GM23338 (cell line): Measurements from ENCODE around the gene VPS8. TPM values are rescaled to one million over a fixed set of nuclear protein-coding genes. Genes with fewer than 3 reads are reported as not detected.
A peak's percentile ranks its signal among the peaks of the same experiment; 100 is the strongest.

Source experiments
- ATAC-seq: fragments of 200-7000 bp; cut with Tn5 transposase; 3 replicates; pipeline ENCODE4 v1.9.1; 2020
- DNase-seq: peaks from one replicate; pipeline ENCODE4 v3.0.0-alpha.2; 2015; ENCODE audit warnings: low spot score
- H2AFZ ChIP-seq: fragments of 200-600 bp; sonication (generic); 2 replicates; pipeline ENCODE4 v1.8.0; 2016; ENCODE audit warnings: antibody characterized with exemption, mild to moderate bottlenecking, moderate library complexity
- H3F3A ChIP-seq: fragments of 200-600 bp; sonication (generic); replicated peaks from 2 replicates; pipeline ENCODE4 v1.8.0; 2017; ENCODE audit warnings: antibody characterized with exemption, mixed run types, low read depth
- H3K27ac ChIP-seq: fragments of 200-600 bp; sonication (generic); 2 replicates; pipeline ENCODE4 v1.6.1; 2016; ENCODE audit warnings: low read depth
- H3K27me3 ChIP-seq: fragments of 200-600 bp; sonication (generic); 2 replicates; pipeline ENCODE4 v1.8.0; 2016; ENCODE audit warnings: mild to moderate bottlenecking, mixed run types, moderate library complexity; ENCODE audit not compliant: insufficient read depth
- H3K36me3 ChIP-seq: fragments of 200-600 bp; sonication (generic); 2 replicates; pipeline ENCODE4 v1.8.0; 2016; ENCODE audit warnings: mild to moderate bottlenecking; ENCODE audit not compliant: insufficient read depth
- H3K4me1 ChIP-seq: fragments of 200-600 bp; sonication (generic); 2 replicates; pipeline ENCODE4 v1.8.0; 2016; ENCODE audit warnings: mild to moderate bottlenecking, moderate library complexity; ENCODE audit not compliant: insufficient read depth
- H3K4me2 ChIP-seq: fragments of 200-600 bp; sonication (generic); 2 replicates; pipeline ENCODE4 v1.7.1; 2017; ENCODE audit warnings: mixed run types
- H3K4me3 ChIP-seq: fragments of 200-600 bp; sonication (generic); 2 replicates; pipeline ENCODE4 v1.6.1; 2016; ENCODE audit warnings: mixed run types
- H3K79me2 ChIP-seq: fragments of 200-600 bp; sonication (generic); replicated peaks from 2 replicates; pipeline ENCODE4 v1.8.0; 2017; ENCODE audit warnings: mild to moderate bottlenecking; ENCODE audit not compliant: insufficient read depth
- H3K9me2 ChIP-seq: fragments of 200-600 bp; sonication (generic); 2 replicates; pipeline ENCODE4 v1.8.0; 2017; ENCODE audit not compliant: insufficient read depth
- H4K20me1 ChIP-seq: fragments of 200-600 bp; sonication (generic); replicated peaks from 2 replicates; pipeline ENCODE4 v1.8.0; 2017; ENCODE audit warnings: mild to moderate bottlenecking; ENCODE audit not compliant: insufficient read depth
- H3K27ac Mint-ChIP-seq: 2 replicates; pipeline ENCODE4 v1.8.0; 2020; ENCODE audit warnings: inconsistent platforms, mild to moderate bottlenecking, moderate library complexity, mixed read lengths
- H3K27me3 Mint-ChIP-seq: 3 replicates; pipeline ENCODE4 v1.8.0; 2022; ENCODE audit warnings: low read depth, mild to moderate bottlenecking, moderate library complexity, mixed read lengths, inconsistent platforms; ENCODE audit not compliant: insufficient read depth, poor library complexity
- H3K36me3 Mint-ChIP-seq: 3 replicates; pipeline ENCODE4 v1.8.0; 2021; ENCODE audit warnings: low read depth, mild to moderate bottlenecking, inconsistent platforms, moderate library complexity, mixed read lengths
- H3K4me1 Mint-ChIP-seq: 3 replicates; pipeline ENCODE4 v1.8.0; 2020; ENCODE audit warnings: mild to moderate bottlenecking, inconsistent platforms, mixed read lengths
- H3K4me3 Mint-ChIP-seq: 3 replicates; pipeline ENCODE4 v1.8.0; 2021; ENCODE audit warnings: moderate library complexity, mild to moderate bottlenecking, inconsistent platforms, mixed read lengths
- H3K9me3 Mint-ChIP-seq: 3 replicates; pipeline ENCODE4 v1.8.0; 2020; ENCODE audit warnings: moderate library complexity, mild to moderate bottlenecking, inconsistent platforms, mixed read lengths
- CREB1 ChIP-seq: fragments of 250-450 bp; sonication (Bioruptor Pico); IDR thresholded peaks from 2 replicates; pipeline ENCODE4 v1.5.0; 2020; ENCODE audit warnings: low read depth, mild to moderate bottlenecking, moderate library complexity
- CTCF ChIP-seq, 2 experiments: fragments of 200-600 bp in 1 of 2; sonication (generic) in 1 of 2; conservative IDR thresholded peaks; 2 replicates each; pipeline versions ENCODE4 v1.5.1 to v1.6.1; 2016 to 2017; ENCODE audit warnings: antibody characterized with exemption in 2 of 2, low read depth in 2 of 2, mild to moderate bottlenecking in 2 of 2, moderate library complexity in 1 of 2
- EZH2 ChIP-seq: fragments of 200-600 bp; sonication (generic); IDR thresholded peaks from one replicate; pipeline ENCODE4 v1.8.0; 2017; ENCODE audit warnings: antibody characterized with exemption, mild to moderate bottlenecking, low read depth; ENCODE audit not compliant: unreplicated experiment
- EZH2phosphoT487 ChIP-seq: fragments of 200-600 bp; sonication (generic); IDR thresholded peaks from one replicate; pipeline ENCODE4 v1.8.1; 2018; ENCODE audit warnings: antibody characterized with exemption; ENCODE audit not compliant: unreplicated experiment
- JUNB ChIP-seq: IDR thresholded peaks from one replicate; pipeline ENCODE4 v1.6.1; 2016; ENCODE audit warnings: antibody characterized with exemption; ENCODE audit not compliant: unreplicated experiment
- STAT1 ChIP-seq: IDR thresholded peaks from one replicate; pipeline ENCODE4 v1.6.1; 2016; ENCODE audit warnings: antibody characterized with exemption; ENCODE audit not compliant: unreplicated experiment
- ZNF114 ChIP-seq: fragments of 250-450 bp; sonication (Bioruptor Pico); IDR thresholded peaks from 2 replicates; pipeline ENCODE4 v1.5.0; 2020; ENCODE audit warnings: mild to moderate bottlenecking, moderate library complexity
- ZNF331 ChIP-seq: fragments of 250-450 bp; sonication (Bioruptor Pico); IDR thresholded peaks from 2 replicates; pipeline ENCODE4 v1.5.0; 2020; ENCODE audit warnings: low read depth, mild to moderate bottlenecking, moderate library complexity
- polyA plus RNA-seq: library from polyadenylated mRNA; unstranded; fragments of >200 nt; fragmentation: Nextera tagmentation; extraction: Ambion mirVana; gene quantifications from 2 replicates; pipeline ENCODE4 v1.2.1, GENCODE V29; 2016
- total RNA-seq: library from RNA; depleted of rRNA; stranded (reverse); fragments of >200 nt; shearing (Covaris generic); gene quantifications from 2 replicates; pipeline ENCODE4 v1.2.3, GENCODE V29; 2014
- TF ChIP-seq, protein P1 (sequence below): IDR thresholded peaks from one replicate; pipeline ENCODE4 v1.6.1; 2018; ENCODE audit warnings: antibody characterized with exemption; ENCODE audit not compliant: unreplicated experiment
- TF ChIP-seq, protein P2 (sequence below): IDR thresholded peaks from 2 replicates; pipeline ENCODE4 v1.6.1; 2016; ENCODE audit warnings: antibody characterized with exemption

The VPS8 gene
- total and polyA plus RNA-seq, 2 experiments from 2014 or later, result 17.3 to 45.5 TPM

GRCh38 chr3:185063431-185063830, 251.5 kb downstream of the VPS8 start:
- H3K27me3 ChIP-seq, result no peaks in the 10 kb centered on the region
- Mint-ChIP-seq H3K36me3 (peaks cover 21% of the 10 kb centered on the region), H3K27me3 (no peaks in the 10 kb centered on the region), H3K4me3 (no peak overlapping the region), H3K9me3 (peaks cover 30% of the 10 kb centered on the region), H3K27ac (no peak overlapping the region), H3K4me1 (no peaks in the 10 kb centered on the region)
- H3K27ac ChIP-seq, result no peak overlapping the region
- H3K4me3 ChIP-seq, result no peak overlapping the region
- ATAC-seq (no peak), DNase-seq (no peak)
- H3K4me1 ChIP-seq, result no peaks in the 10 kb centered on the region
- no peaks in the 10 kb centered on the region for H3K36me3 ChIP-seq
- H2AFZ ChIP-seq, result no peak overlapping the region
- no peaks in the 10 kb centered on the region for H3F3A ChIP-seq
- TF ChIP-seq ZNF114 (CRISPR knock-in tag) (no peak), JUNB (no peak), EZH2phosphoT487 (no peak)
- no peaks in the 10 kb centered on the region for H3K9me2 ChIP-seq
- no peaks in the 10 kb centered on the region for H4K20me1 ChIP-seq
- no peaks in the 10 kb centered on the region for H3K79me2 ChIP-seq
- H3K4me2 ChIP-seq, result no peak overlapping the region

GRCh38 chr3:185065059-185065458, 253.1 kb downstream of the VPS8 start:
- Histone ChIP-seq H3K4me3 (no peak overlapping the region), H3K9me2 (no peaks in the 10 kb centered on the region), H3K4me2 (no peak overlapping the region), H3F3A (no peaks in the 10 kb centered on the region), H2AFZ (no peak overlapping the region), H3K27me3 (no peaks in the 10 kb centered on the region), H3K79me2 (no peaks in the 10 kb centered on the region), H3K36me3 (no peaks in the 10 kb centered on the region), H3K4me1 (peaks cover 7% of the 10 kb centered on the region; the same call in 1 of the 2 replicates), H3K27ac (no peak overlapping the region), H4K20me1 (no peaks in the 10 kb centered on the region)
- ATAC-seq, result peak; percentile 19; the same call in 2 of the 3 replicates
- peaks cover 15% of the 10 kb centered on the region for H3K36me3 Mint-ChIP-seq
- peak; percentile 43 for DNase-seq
- peaks cover 9% of the 10 kb centered on the region for H3K4me1 Mint-ChIP-seq
- H3K4me3 Mint-ChIP-seq, result no peak overlapping the region
- peaks cover 18% of the 10 kb centered on the region for H3K9me3 Mint-ChIP-seq
- no peak overlapping the region for H3K27ac Mint-ChIP-seq
- H3K27me3 Mint-ChIP-seq, result no peaks in the 10 kb centered on the region
- peak; percentile 45 to 49 for TF ChIP-seq CTCF (conservative IDR thresholded peaks at IDR 0.05; ENCODE audit: low read depth in 2 of 2)
- TF ChIP-seq EZH2, result no peak

DNA sequence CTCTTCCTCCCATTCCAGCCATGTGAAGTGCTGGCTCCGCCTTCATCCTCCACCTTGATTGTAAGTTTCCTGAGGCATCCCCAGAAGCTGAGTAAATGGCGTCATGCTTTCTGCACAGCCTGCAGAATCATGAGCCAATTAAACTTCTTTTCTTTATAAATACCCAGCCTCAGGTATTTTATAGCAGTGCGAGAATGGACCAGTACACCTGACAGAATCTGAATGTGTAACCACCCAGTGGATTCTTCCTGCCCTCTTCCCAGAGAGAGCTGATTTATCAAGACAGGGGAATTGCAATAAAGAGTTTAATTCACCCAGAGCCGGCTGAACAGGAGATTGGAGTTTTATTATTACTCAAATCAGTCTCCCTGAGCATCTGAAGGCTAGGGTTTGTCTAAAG, 254.3 kb downstream of the VPS8 start:
- Histone ChIP-seq H3K27me3 (no peaks in the 10 kb centered on the region), H3K27ac (no peak overlapping the region), H3K36me3 (no peaks in the 10 kb centered on the region), H4K20me1 (no peaks in the 10 kb centered on the region), H3K79me2 (no peaks in the 10 kb centered on the region), H3K4me2 (no peak overlapping the region), H3K4me1 (peaks cover 11% of the 10 kb centered on the region; the same call in 1 of the 2 replicates), H3K4me3 (no peak overlapping the region), H3F3A (no peaks in the 10 kb centered on the region), H2AFZ (no peak overlapping the region), H3K9me2 (no peaks in the 10 kb centered on the region)
- Mint-ChIP-seq H3K9me3 (peaks cover 6% of the 10 kb centered on the region), H3K27ac (no peak overlapping the region), H3K4me3 (no peak overlapping the region), H3K27me3 (peaks cover 8% of the 10 kb centered on the region), H3K4me1 (peaks cover 19% of the 10 kb centered on the region), H3K36me3 (peaks cover 6% of the 10 kb centered on the region; the same call in 2 of the 3 replicates)
- no peak for ATAC-seq
- no peak for DNase-seq
- TF ChIP-seq CTCF (conservative IDR thresholded peaks at IDR 0.05; ENCODE audit: low read depth in 2 of 2) (no peak), EZH2phosphoT487 (no peak), JUNB (no peak), ZNF331 (CRISPR knock-in tag) (no peak), EZH2 (no peak), CREB1 (no peak), STAT1 (no peak)
- TF ChIP-seq, protein P1, sequence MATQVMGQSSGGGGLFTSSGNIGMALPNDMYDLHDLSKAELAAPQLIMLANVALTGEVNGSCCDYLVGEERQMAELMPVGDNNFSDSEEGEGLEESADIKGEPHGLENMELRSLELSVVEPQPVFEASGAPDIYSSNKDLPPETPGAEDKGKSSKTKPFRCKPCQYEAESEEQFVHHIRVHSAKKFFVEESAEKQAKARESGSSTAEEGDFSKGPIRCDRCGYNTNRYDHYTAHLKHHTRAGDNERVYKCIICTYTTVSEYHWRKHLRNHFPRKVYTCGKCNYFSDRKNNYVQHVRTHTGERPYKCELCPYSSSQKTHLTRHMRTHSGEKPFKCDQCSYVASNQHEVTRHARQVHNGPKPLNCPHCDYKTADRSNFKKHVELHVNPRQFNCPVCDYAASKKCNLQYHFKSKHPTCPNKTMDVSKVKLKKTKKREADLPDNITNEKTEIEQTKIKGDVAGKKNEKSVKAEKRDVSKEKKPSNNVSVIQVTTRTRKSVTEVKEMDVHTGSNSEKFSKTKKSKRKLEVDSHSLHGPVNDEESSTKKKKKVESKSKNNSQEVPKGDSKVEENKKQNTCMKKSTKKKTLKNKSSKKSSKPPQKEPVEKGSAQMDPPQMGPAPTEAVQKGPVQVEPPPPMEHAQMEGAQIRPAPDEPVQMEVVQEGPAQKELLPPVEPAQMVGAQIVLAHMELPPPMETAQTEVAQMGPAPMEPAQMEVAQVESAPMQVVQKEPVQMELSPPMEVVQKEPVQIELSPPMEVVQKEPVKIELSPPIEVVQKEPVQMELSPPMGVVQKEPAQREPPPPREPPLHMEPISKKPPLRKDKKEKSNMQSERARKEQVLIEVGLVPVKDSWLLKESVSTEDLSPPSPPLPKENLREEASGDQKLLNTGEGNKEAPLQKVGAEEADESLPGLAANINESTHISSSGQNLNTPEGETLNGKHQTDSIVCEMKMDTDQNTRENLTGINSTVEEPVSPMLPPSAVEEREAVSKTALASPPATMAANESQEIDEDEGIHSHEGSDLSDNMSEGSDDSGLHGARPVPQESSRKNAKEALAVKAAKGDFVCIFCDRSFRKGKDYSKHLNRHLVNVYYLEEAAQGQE, result no peak
- TF ChIP-seq, protein P2, sequence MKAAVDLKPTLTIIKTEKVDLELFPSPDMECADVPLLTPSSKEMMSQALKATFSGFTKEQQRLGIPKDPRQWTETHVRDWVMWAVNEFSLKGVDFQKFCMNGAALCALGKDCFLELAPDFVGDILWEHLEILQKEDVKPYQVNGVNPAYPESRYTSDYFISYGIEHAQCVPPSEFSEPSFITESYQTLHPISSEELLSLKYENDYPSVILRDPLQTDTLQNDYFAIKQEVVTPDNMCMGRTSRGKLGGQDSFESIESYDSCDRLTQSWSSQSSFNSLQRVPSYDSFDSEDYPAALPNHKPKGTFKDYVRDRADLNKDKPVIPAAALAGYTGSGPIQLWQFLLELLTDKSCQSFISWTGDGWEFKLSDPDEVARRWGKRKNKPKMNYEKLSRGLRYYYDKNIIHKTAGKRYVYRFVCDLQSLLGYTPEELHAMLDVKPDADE, result no peak
